Gastrocnemius medialis (tissue), 4 donors: ENCODE data around the gene PGF. TPM values are rescaled to one million over a fixed set of nuclear protein-coding genes. Genes with fewer than 3 reads are reported as not detected.

Experiments used
- ATAC-seq, 2 donors: fragments of 150-250 bp; one replicate each; pipeline ENCODE4 v1.9.1; 2016
- DNase-seq, 2 donors: peaks; one replicate each; pipeline ENCODE4 v3.0.0-alpha.2; 2019
- H3K27ac ChIP-seq, 4 donors: fragments of 200-600 bp; sonication (generic); 1 replicate in 1 of 4; 2 replicates in 3 of 4; pipeline ENCODE4 v1.5.1; 2016 to 2018; ENCODE audit warnings: mild to moderate bottlenecking in 2 of 4, moderate library complexity in 1 of 4
- H3K27me3 ChIP-seq, 3 donors: fragments of 200-600 bp; sonication (generic) in 2 of 3; 1 replicate in 1 of 3; 2 replicates in 2 of 3; pipeline versions ENCODE4 v1.5.1 to v1.6.0; 2016 to 2019; ENCODE audit warnings: mild to moderate bottlenecking in 1 of 3, moderate library complexity in 1 of 3
- H3K36me3 ChIP-seq, 2 donors: fragments of 200-600 bp; sonication (generic) in 1 of 2; one replicate each; pipeline ENCODE4 v1.5.1; 2017 to 2018
- H3K4me1 ChIP-seq, 2 donors: fragments of 200-600 bp; sonication (generic) in 1 of 2; one replicate each; pipeline ENCODE4 v1.5.1; 2016 to 2017; ENCODE audit warnings: mild to moderate bottlenecking in 2 of 2
- H3K4me3 ChIP-seq, 4 donors: fragments of 200-600 bp; sonication (generic) in 3 of 4; 1 replicate in 1 of 4; 2 replicates in 3 of 4; pipeline ENCODE4 v1.5.1; 2016 to 2019; ENCODE audit warnings: mild to moderate bottlenecking in 2 of 4
- H3K9me3 ChIP-seq, 3 donors: fragments of 200-600 bp; sonication (generic) in 2 of 3; 1 replicate in 1 of 3; 2 replicates in 2 of 3; pipeline ENCODE4 v1.5.1; 2016 to 2019
- POLR2A ChIP-seq, 2 donors: fragments of 450-650 bp; IDR thresholded peaks; one replicate each; pipeline ENCODE4 v1.6.1; 2017; ENCODE audit warnings: antibody characterized with exemption in 2 of 2, mild to moderate bottlenecking in 2 of 2, moderate library complexity in 2 of 2
- in situ Hi-C, 4 donors: fragments of 200-750 bp; cut with MboI; loops; one replicate each; pipeline versions ENCODE4 v1.15.0 to v1.8.0; 2017; ENCODE audit warnings: low sequenced_read_pairs in 4 of 4
- intact Hi-C: fragments of 100-400 bp; cut with DNase I; formaldehyde crosslinking; loops from one replicate; pipeline ENCODE4 v1.15.1; 2023; ENCODE audit warnings: low total_unique reads
- total RNA-seq, 4 donors: library from RNA; depleted of rRNA; stranded (reverse); fragments of >200 nt; gene quantifications; one replicate each; pipeline versions ENCODE4 v1.1.0 to v1.2.3, GENCODE V29; 2016
- TF ChIP-seq, protein P1 (sequence below), 5 experiments: fragments of 450-650 bp in 3 of 5; fragments of 200-600 bp in 2 of 5; sonication (generic) in 2 of 5; IDR thresholded peaks in 4 of 5; conservative IDR thresholded peaks in 1 of 5; 1 replicate in 4 of 5; 2 replicates in 1 of 5; pipeline ENCODE4 v1.5.1; 2016 to 2019; ENCODE audit warnings: antibody characterized with exemption in 5 of 5, mild to moderate bottlenecking in 3 of 5, moderate library complexity in 3 of 5

PGF gene
- total RNA-seq, 4 donors from 2014 or later: 2.2 to 7.8 (median 3.8) TPM

DNA sequence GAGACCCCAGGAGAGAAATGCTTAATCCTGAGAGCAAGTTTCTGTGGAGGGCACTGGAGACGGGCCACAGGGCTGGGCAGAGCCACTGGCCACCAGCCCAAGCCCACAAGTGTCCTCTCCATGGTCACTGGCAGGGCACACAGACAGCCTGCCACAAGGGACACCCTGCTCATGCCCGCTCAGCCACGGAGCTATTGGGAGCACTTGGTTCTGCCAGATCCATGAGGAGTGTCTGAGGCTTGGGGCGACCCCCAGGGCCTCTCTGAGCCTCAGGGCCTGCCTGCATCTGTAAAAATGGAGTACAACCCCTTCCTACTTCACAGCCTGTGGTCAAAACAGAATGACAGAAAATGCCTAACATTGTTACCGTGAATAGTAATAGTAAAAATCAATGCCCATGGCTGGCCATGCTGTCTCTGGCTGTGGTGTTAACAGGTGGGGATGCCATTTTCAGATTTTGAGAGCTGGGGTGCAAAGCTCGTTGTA is 3.2 kb downstream of the PGF start:
- peaks cover 0 to 10% (median 3%) of the 10 kb centered on the region in 3 donors for H3K27me3 ChIP-seq
- in situ Hi-C loops: no loop called here
- H3K4me1 ChIP-seq: peaks cover 3 to 10% of the 10 kb centered on the region in 2 donors
- H3K9me3 ChIP-seq: no peaks in the 10 kb centered on the region
- no peaks in the 10 kb centered on the region for H3K36me3 ChIP-seq
- ATAC-seq (no peak), DNase-seq (no peak)
- TF ChIP-seq, protein P1, sequence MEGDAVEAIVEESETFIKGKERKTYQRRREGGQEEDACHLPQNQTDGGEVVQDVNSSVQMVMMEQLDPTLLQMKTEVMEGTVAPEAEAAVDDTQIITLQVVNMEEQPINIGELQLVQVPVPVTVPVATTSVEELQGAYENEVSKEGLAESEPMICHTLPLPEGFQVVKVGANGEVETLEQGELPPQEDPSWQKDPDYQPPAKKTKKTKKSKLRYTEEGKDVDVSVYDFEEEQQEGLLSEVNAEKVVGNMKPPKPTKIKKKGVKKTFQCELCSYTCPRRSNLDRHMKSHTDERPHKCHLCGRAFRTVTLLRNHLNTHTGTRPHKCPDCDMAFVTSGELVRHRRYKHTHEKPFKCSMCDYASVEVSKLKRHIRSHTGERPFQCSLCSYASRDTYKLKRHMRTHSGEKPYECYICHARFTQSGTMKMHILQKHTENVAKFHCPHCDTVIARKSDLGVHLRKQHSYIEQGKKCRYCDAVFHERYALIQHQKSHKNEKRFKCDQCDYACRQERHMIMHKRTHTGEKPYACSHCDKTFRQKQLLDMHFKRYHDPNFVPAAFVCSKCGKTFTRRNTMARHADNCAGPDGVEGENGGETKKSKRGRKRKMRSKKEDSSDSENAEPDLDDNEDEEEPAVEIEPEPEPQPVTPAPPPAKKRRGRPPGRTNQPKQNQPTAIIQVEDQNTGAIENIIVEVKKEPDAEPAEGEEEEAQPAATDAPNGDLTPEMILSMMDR (IDR thresholded peaks at IDR 0.05 in 4 of 5, conservative IDR thresholded peaks at IDR 0.05 in 1 of 5): no peak
- no peak for TF ChIP-seq POLR2A (IDR thresholded peaks at IDR 0.05)
- intact Hi-C loops: no loop called here
- peak overlapping the region in 1 of 4 donors; percentile 33 for H3K27ac ChIP-seq
- no peak overlapping the region for H3K4me3 ChIP-seq

DNA sequence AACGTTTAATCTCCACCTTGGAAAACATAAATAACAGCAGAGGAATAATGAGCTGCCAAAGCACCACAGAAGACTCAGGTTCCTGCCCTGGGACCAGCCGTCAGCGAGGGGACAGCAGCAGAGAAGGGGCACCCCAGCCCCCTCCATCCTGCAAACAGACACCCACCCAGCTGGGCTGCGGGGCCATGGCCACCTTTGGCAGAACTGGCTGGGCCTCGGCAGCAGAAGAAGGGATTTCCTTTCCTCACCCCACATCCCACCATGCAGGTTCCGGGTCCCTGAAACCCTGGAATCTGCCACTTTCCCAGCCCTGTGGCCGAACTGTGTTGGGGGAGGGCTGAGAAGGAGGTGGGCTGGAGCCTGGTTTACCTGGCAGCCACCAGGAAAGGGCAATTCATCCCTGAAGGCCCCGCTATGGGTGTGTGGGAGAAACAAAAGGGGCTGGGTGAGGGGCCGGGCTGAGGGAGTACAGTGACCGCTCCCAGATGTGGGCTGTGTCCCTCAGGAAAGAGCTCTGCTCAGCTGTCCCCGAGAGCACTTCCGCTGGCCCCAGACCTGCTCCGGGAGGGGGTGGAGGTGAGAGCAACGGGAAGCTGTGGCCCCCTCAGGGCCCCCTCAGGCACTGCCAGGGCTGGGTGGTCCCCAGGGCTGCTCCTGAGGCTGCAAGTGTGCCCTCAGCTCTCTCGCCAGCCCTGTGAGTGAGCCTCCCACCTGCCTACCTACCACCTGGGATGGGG is 3.8 kb downstream of the PGF start:
- H3K4me3 ChIP-seq: peak overlapping the region in 1 of 4 donors; percentile 13
- intact Hi-C loops (no loop called here), in situ Hi-C loops (no loop called here)
- no peaks in the 10 kb centered on the region for H3K36me3 ChIP-seq
- H3K27me3 ChIP-seq: peaks cover 0 to 10% (median 3%) of the 10 kb centered on the region in 3 donors
- ATAC-seq (no peak), DNase-seq (no peak)
- H3K4me1 ChIP-seq: peaks cover 5 to 12% of the 10 kb centered on the region in 2 donors
- peak overlapping the region in 1 of 4 donors; percentile 33 for H3K27ac ChIP-seq
- TF ChIP-seq, protein P1 (IDR thresholded peaks at IDR 0.05 in 4 of 5, conservative IDR thresholded peaks at IDR 0.05 in 1 of 5): no peak
- no peak for TF ChIP-seq POLR2A (IDR thresholded peaks at IDR 0.05)
- H3K9me3 ChIP-seq: no peaks in the 10 kb centered on the region

DNA sequence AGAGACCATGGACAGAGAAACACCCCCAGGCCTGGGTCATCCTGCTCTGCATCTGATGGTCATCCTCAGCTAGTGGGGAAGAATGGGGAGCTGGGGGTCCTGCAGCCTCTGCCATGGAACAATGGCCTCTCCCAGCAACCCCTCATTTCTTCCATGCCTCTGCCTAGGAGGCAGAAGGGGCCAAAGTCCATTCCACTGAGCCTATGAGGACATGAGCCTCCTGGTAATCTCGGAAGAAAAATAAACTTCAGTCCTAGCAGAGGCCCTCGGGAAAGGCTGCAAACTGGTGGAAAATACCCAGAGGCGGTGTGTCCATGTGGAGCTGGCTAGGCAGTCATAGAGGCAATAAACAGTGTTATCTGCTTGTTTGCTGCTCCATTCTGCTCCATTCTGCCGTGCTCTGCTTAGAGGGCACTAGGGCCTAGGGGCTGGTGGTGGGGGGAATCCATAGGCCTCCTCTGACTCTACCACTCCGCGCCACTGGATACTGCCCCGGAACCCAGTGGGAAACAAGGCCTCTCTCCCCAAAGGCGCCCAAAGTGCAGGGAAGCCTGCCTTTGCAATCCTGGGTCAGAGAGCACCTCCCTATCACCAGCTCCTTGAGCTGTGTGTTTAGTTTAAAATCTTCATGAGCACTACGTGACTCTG is 4.5 kb downstream of the PGF start:
- no peak overlapping the region for H3K4me3 ChIP-seq
- ATAC-seq (no peak), DNase-seq (no peak)
- no peaks in the 10 kb centered on the region for H3K9me3 ChIP-seq
- no peaks in the 10 kb centered on the region for H3K36me3 ChIP-seq
- in situ Hi-C loops (no loop called here), intact Hi-C loops (no loop called here)
- no peak overlapping the region for H3K27ac ChIP-seq
- peaks cover 0 to 10% (median 3%) of the 10 kb centered on the region in 3 donors for H3K27me3 ChIP-seq
- H3K4me1 ChIP-seq: peaks cover 11 to 19% of the 10 kb centered on the region in 2 donors
- no peak for TF ChIP-seq POLR2A (IDR thresholded peaks at IDR 0.05)
- TF ChIP-seq, protein P1 (IDR thresholded peaks at IDR 0.05 in 4 of 5, conservative IDR thresholded peaks at IDR 0.05 in 1 of 5): no peak

DNA sequence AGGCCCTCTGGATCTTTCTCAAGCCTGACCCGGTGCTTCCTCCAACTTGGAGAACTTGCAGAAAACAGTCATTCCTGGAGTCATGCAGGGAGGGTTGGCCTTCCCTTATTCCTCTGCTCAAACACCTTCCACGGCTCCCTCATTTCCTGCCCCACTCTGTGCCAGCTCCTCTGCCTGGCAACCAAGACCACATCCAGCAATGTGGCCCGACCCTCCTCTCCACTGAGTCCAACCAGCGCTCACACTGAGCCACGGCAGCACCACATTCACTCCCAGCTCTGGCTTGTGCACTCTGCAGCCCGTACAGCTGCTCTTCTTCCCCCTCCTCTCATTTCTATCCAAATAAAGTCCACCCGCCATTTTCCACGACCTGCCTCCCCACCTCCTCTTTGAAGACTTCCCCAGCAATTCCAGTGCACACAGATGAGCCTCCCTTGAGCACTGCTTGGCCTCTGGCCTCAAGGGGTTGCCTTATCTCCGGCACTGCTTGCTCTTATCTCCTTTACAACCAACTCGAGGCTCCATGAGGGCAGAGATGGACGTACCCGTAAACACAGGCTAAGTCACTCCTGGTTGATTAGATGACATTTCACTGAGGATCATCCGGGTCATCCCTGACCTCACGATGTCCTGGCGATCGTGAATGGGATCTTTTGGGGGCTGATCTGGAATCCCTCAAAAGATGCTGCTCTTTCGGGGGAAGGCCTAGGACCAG is 5.4 kb downstream of the PGF start:
- Histone ChIP-seq H3K4me3 (no peak overlapping the region), H3K27me3 (peaks cover 0 to 7% (median 2%) of the 10 kb centered on the region in 3 donors), H3K36me3 (no peaks in the 10 kb centered on the region), H3K9me3 (no peaks in the 10 kb centered on the region), H3K27ac (no peak overlapping the region), H3K4me1 (peaks cover 9 to 18% of the 10 kb centered on the region in 2 donors)
- TF ChIP-seq, protein P1 (IDR thresholded peaks at IDR 0.05 in 4 of 5, conservative IDR thresholded peaks at IDR 0.05 in 1 of 5): no peak
- TF ChIP-seq POLR2A (IDR thresholded peaks at IDR 0.05): no peak
- in situ Hi-C loops: loop anchor here in 2 of 4 donors (25.0 kb wide), 1 partner anchor 137 kb away; no protein-coding TSS in a partner anchor
- DNase-seq (no peak), ATAC-seq (no peak)
- intact Hi-C loops: loop anchor here (5.0 kb wide), 1 partner anchor 38 kb away; no protein-coding TSS in a partner anchor
